Mesenchymal stem cell (in vitro differentiated cells and primary cell): ENCODE measurements around the gene MYH9.

Source experiments
- DNase-seq: peaks from one replicate; pipeline ENCODE4 v3.0.0-alpha.2; 2013
- H2AFZ ChIP-seq: one replicate; pipeline ENCODE4 v1.6.1; 2013; ENCODE audit warnings: low read depth, mild to moderate bottlenecking, control low read depth, inconsistent platforms, low read length, moderate library complexity
- H2AK5ac ChIP-seq: 2 replicates; pipeline ENCODE4 v1.6.1; 2013; ENCODE audit warnings: low read length, moderate library complexity, mild to moderate bottlenecking, inconsistent platforms; ENCODE audit not compliant: severe bottlenecking
- H2BK120ac ChIP-seq: one replicate; pipeline ENCODE4 v1.6.1; 2013; ENCODE audit warnings: low read depth, mild to moderate bottlenecking, inconsistent platforms, low read length, moderate library complexity
- H2BK12ac ChIP-seq, 2 experiments: one replicate each; pipeline ENCODE4 v1.6.1; 2013; ENCODE audit warnings: inconsistent platforms in 2 of 2, low read length in 2 of 2, mild to moderate bottlenecking in 2 of 2, moderate library complexity in 2 of 2, control low read depth in 1 of 2
- H2BK15ac ChIP-seq: one replicate; pipeline ENCODE4 v1.6.1; 2013; ENCODE audit warnings: mild to moderate bottlenecking, low read depth, inconsistent platforms; ENCODE audit not compliant: poor library complexity, severe bottlenecking
- H2BK5ac ChIP-seq: 2 replicates; pipeline ENCODE4 v1.6.1; 2013; ENCODE audit warnings: low read depth, mild to moderate bottlenecking, low read length, control low read depth, inconsistent platforms; ENCODE audit not compliant: poor library complexity, severe bottlenecking
- H3K14ac ChIP-seq, 2 experiments: one replicate each; pipeline ENCODE4 v1.6.1; 2013; ENCODE audit warnings: inconsistent platforms in 2 of 2, low read length in 2 of 2, control low read depth in 1 of 2, mild to moderate bottlenecking in 1 of 2, moderate library complexity in 1 of 2
- H3K18ac ChIP-seq, 2 experiments: one replicate each; pipeline ENCODE4 v1.6.1; 2013; ENCODE audit warnings: inconsistent platforms in 2 of 2, low read length in 2 of 2, control low read depth in 1 of 2, low read depth in 1 of 2, mild to moderate bottlenecking in 1 of 2
- H3K23ac ChIP-seq, 2 experiments: one replicate each; pipeline ENCODE4 v1.6.1; 2013; ENCODE audit warnings: inconsistent platforms in 2 of 2, low read length in 2 of 2, mild to moderate bottlenecking in 2 of 2, moderate library complexity in 2 of 2, control low read depth in 1 of 2
- H3K27ac ChIP-seq: 2 replicates; pipeline ENCODE4 v1.5.1; 2013; ENCODE audit warnings: mild to moderate bottlenecking, moderate library complexity, low read length, control low read depth, inconsistent platforms; ENCODE audit not compliant: poor library complexity, severe bottlenecking
- H3K27me3 ChIP-seq, 2 experiments: 2 replicates each; pipeline versions ENCODE4 v1.6.1 to v1.7.0; 2013; ENCODE audit warnings: low read length in 2 of 2, mild to moderate bottlenecking in 2 of 2, moderate library complexity in 2 of 2, control low read depth in 1 of 2, inconsistent platforms in 1 of 2; ENCODE audit not compliant: control insufficient read depth in 1 of 2, insufficient read depth in 1 of 2
- H3K36me3 ChIP-seq, 2 experiments: 2 replicates each; pipeline versions ENCODE4 v1.6.1 to v1.7.0; 2013; ENCODE audit warnings: low read length in 2 of 2, control low read depth in 1 of 2, inconsistent platforms in 1 of 2, low read depth in 1 of 2, mild to moderate bottlenecking in 1 of 2; ENCODE audit not compliant: insufficient read depth in 2 of 2, control insufficient read depth in 1 of 2
- H3K4ac ChIP-seq, 2 experiments: one replicate each; pipeline ENCODE4 v1.6.1; 2013; ENCODE audit warnings: inconsistent platforms in 2 of 2, low read length in 2 of 2, mild to moderate bottlenecking in 2 of 2, moderate library complexity in 2 of 2, control low read depth in 1 of 2, low read depth in 1 of 2
- H3K4me1 ChIP-seq: 2 replicates; pipeline ENCODE4 v1.6.1; 2013; ENCODE audit warnings: low read depth, low read length, control low read depth; ENCODE audit not compliant: control insufficient read depth, insufficient read depth
- H3K4me2 ChIP-seq: 2 replicates; pipeline ENCODE4 v1.6.1; 2013; ENCODE audit warnings: low read length, mild to moderate bottlenecking, inconsistent platforms; ENCODE audit not compliant: poor library complexity, severe bottlenecking
- H3K4me3 ChIP-seq, 2 experiments: 2 replicates each; pipeline versions ENCODE4 v1.5.1 to v1.7.0; 2013; ENCODE audit warnings: low read length in 2 of 2, mild to moderate bottlenecking in 2 of 2, control low read depth in 1 of 2, low read depth in 1 of 2; ENCODE audit not compliant: insufficient read depth in 1 of 2
- H3K79me1 ChIP-seq: replicated peaks from 2 replicates; pipeline ENCODE4 v1.6.1; 2013; ENCODE audit warnings: mild to moderate bottlenecking, control low read depth, low read length, inconsistent platforms; ENCODE audit not compliant: poor library complexity, severe bottlenecking
- H3K9ac ChIP-seq: 2 replicates; pipeline ENCODE4 v1.7.0; 2013; ENCODE audit warnings: mild to moderate bottlenecking, low read length, moderate library complexity
- H3K9me3 ChIP-seq: 2 replicates; pipeline ENCODE4 v1.7.0; 2013; ENCODE audit warnings: mild to moderate bottlenecking, low read length; ENCODE audit not compliant: control insufficient read depth
- H4K8ac ChIP-seq: one replicate; pipeline ENCODE4 v1.6.1; 2013; ENCODE audit warnings: inconsistent platforms, mild to moderate bottlenecking, low read length, moderate library complexity
- H4K91ac ChIP-seq: one replicate; pipeline ENCODE4 v1.6.1; 2013; ENCODE audit warnings: mild to moderate bottlenecking, low read length, inconsistent platforms
- WGBS: methylation state at CpG from one replicate; pipeline ENCODE4 v1.1.7; 2013; ENCODE audit warnings: mixed read lengths; 5-methylcytosine and 5-hydroxymethylcytosine counted together

The MYH9 gene

DNA sequence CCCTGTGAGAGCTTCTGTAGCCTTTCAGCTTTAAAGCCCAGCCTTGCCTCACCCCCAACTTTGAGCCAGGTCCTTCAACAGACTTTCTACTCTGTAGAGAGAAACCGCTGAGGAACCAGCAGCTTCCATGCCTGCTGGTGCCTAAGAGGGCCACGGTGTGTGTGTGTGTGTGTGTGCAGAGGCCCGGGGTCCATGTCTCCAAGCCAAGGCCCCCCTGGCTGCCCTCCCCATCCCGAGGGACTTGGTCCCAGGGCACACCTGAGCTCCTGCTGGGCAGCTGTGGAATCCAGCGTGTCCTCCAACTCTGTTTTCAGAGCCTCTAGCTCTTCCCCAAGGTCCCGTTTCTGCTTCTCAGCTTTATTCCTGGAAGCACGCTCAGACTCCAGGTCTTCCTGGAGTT is 92.5 kb downstream of the MYH9 start:
- peaks cover 85 to 87% of the 10 kb centered on the region in 2 experiments for H3K36me3 ChIP-seq
- H3K9ac ChIP-seq, result no peak overlapping the region
- WGBS, result 96% methylated on average over 7 of the region's 7 CpGs
- H2AFZ ChIP-seq, result no peak overlapping the region
- H2BK15ac ChIP-seq, result no peak overlapping the region
- H3K23ac ChIP-seq, result no peak overlapping the region
- no peaks in the 10 kb centered on the region for H3K9me3 ChIP-seq
- peaks cover 19% of the 10 kb centered on the region for H3K79me1 ChIP-seq
- no peak overlapping the region for H3K4me3 ChIP-seq
- no peak overlapping the region for H4K91ac ChIP-seq
- no peaks in the 10 kb centered on the region for H3K27me3 ChIP-seq
- H3K4ac ChIP-seq, result no peak overlapping the region
- no peak overlapping the region for H2AK5ac ChIP-seq
- no peak overlapping the region for H2BK5ac ChIP-seq
- H4K8ac ChIP-seq, result peak overlapping the region; percentile 28
- H3K4me1 ChIP-seq, result peaks cover 17% of the 10 kb centered on the region
- H3K27ac ChIP-seq, result peak overlapping the region; percentile 44
- no peak overlapping the region for H2BK12ac ChIP-seq
- H3K18ac ChIP-seq, result no peak overlapping the region
- H3K14ac ChIP-seq, result no peak overlapping the region
- no peak for DNase-seq
- no peak overlapping the region for H2BK120ac ChIP-seq
- no peak overlapping the region for H3K4me2 ChIP-seq

DNA sequence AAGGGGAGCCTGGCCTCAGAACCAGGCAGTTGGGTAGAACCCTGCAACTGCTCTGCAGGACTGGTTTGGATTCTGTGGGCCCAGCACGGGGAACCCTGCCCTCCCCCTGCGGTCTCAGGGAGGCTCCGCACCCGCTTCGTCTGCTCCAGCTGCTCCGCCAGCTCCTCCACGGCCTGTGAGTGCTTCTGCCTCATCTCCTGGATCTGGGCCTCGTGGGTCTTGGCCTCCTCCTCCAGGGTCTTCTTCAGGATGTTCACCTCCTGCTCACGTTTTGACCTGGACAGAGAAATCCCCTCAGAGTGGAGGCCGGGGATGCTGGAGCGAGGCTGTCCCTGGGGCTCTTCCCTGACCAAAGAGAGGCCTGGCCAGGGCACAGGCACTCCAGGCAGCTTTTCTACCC is 93.0 kb downstream of the MYH9 start:
- peaks cover 19% of the 10 kb centered on the region for H3K79me1 ChIP-seq

DNA sequence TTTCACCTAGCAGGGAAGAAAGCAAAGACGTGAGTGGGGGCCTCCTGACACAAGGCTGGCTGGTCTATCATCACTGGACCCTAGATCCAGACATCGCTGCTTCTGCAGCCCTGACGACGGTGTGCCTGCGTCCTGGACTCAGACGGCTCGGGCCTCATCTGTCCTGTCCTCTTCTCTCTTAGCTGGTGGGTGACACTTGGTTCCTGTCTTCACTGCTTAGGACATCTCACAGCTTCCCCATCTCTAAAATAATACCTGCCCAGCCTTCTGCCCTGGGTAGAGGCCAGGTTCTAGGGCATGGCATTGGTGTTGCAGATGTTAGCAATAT is 93.5 kb downstream of the MYH9 start:
- Histone ChIP-seq H2BK5ac (no peak overlapping the region), H3K9me3 (no peaks in the 10 kb centered on the region), H3K4ac (no peak overlapping the region), H3K79me1 (peaks cover 22% of the 10 kb centered on the region), H3K27ac (no peak overlapping the region), H2AFZ (no peak overlapping the region), H2AK5ac (no peak overlapping the region), H4K8ac (no peak overlapping the region), H3K4me2 (no peak overlapping the region), H3K36me3 (peaks cover 84 to 85% of the 10 kb centered on the region in 2 experiments), H2BK120ac (no peak overlapping the region), H2BK12ac (no peak overlapping the region), H3K9ac (no peak overlapping the region), H3K14ac (no peak overlapping the region), H3K4me1 (peaks cover 8% of the 10 kb centered on the region), H3K4me3 (no peak overlapping the region), H3K27me3 (no peaks in the 10 kb centered on the region), H3K18ac (no peak overlapping the region), H2BK15ac (no peak overlapping the region), H4K91ac (no peak overlapping the region), H3K23ac (no peak overlapping the region)
- 92% methylated on average over 6 of the region's 7 CpGs for WGBS
- no peak for DNase-seq

More for the DNA sequence above, 93.0 kb downstream of the MYH9 start:
- H3K4me1 ChIP-seq, result peaks cover 12% of the 10 kb centered on the region
- no peak overlapping the region for H3K14ac ChIP-seq
- no peak overlapping the region for H3K4ac ChIP-seq
- H2BK12ac ChIP-seq, result no peak overlapping the region
- no peak overlapping the region for H3K9ac ChIP-seq
- H2AFZ ChIP-seq, result no peak overlapping the region
- H3K18ac ChIP-seq, result no peak overlapping the region
- peak overlapping the region; percentile 24 for H3K27ac ChIP-seq
- no peak overlapping the region for H4K91ac ChIP-seq
- H3K27me3 ChIP-seq, result no peaks in the 10 kb centered on the region
- no peak overlapping the region for H3K4me3 ChIP-seq
- H4K8ac ChIP-seq, result no peak overlapping the region
- no peak overlapping the region for H3K23ac ChIP-seq
- no peak overlapping the region for H2BK15ac ChIP-seq
- H3K36me3 ChIP-seq, result peaks cover 84 to 85% of the 10 kb centered on the region in 2 experiments
- H3K9me3 ChIP-seq, result no peaks in the 10 kb centered on the region
- H2BK120ac ChIP-seq, result no peak overlapping the region
- no peak overlapping the region for H3K4me2 ChIP-seq
- no peak overlapping the region for H2AK5ac ChIP-seq
- H2BK5ac ChIP-seq, result no peak overlapping the region
- WGBS, result 96% methylated on average over 11 of the region's 11 CpGs
- no peak for DNase-seq

DNA sequence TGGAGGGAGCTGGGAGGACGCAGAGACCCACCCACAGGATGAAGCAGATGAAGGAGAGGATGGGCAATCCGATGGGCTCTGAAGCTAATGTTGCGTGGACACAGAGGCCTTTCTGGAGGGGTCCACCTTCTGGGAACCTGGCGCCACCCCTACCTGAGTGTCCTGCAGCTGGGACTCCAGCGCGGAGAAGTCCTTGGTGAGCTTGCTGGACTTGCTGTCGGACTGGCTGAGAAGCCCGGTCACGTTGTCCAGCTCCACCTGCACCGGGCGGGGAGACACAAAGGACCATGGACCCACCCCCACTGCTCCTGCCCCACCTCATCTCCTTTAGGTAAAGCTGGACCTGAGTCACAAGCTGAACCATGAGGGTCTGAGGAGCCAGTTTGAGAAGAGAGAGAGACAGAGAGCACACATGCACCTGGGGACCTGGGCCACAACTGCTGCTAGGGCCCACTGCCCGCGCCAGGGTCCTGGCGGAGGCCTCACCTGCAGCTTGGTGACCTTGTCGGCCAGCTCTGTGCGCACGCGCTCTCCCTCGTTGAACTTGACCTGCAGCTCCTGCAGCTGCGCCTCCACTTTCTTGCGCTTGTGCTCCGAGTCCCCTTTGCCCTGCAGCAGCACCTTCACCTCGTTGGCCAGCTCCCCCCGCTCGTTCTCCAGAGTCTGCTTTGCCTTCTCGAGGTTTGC is 94.0 kb downstream of the MYH9 start:
- H3K23ac ChIP-seq, result no peak overlapping the region
- H2BK12ac ChIP-seq, result no peak overlapping the region
- H3K27me3 ChIP-seq, result no peaks in the 10 kb centered on the region
- no peak overlapping the region for H4K8ac ChIP-seq
- no peak overlapping the region for H3K4ac ChIP-seq
- H3K4me1 ChIP-seq, result peaks cover 7% of the 10 kb centered on the region
- no peak overlapping the region for H3K27ac ChIP-seq
- peaks cover 26% of the 10 kb centered on the region for H3K79me1 ChIP-seq
- H2AK5ac ChIP-seq, result no peak overlapping the region
- H3K9ac ChIP-seq, result no peak overlapping the region
- peaks cover 84 to 85% of the 10 kb centered on the region in 2 experiments for H3K36me3 ChIP-seq
- H2BK120ac ChIP-seq, result no peak overlapping the region
- no peak overlapping the region for H3K4me3 ChIP-seq
- no peak overlapping the region for H2AFZ ChIP-seq
- no peak overlapping the region for H2BK15ac ChIP-seq
- H3K9me3 ChIP-seq, result no peaks in the 10 kb centered on the region
- DNase-seq, result no peak
- H3K18ac ChIP-seq, result no peak overlapping the region
- no peak overlapping the region for H4K91ac ChIP-seq
- no peak overlapping the region for H3K14ac ChIP-seq
- H2BK5ac ChIP-seq, result no peak overlapping the region
- H3K4me2 ChIP-seq, result no peak overlapping the region
- 96% methylated on average over 26 of the region's 26 CpGs for WGBS
